Peyer's patch (tissue), 4 donors: Measurements from ENCODE around the gene TBC1D9B.

Experiments used
- CTCF ChIP-seq, 6 experiments: fragments of 450-650 bp in 4 of 6; fragments of 200-600 bp in 2 of 6; sonication (generic) in 1 of 6; IDR thresholded peaks; one replicate each; pipeline ENCODE4 v1.5.1; 2017 to 2019; ENCODE audit warnings: antibody characterized with exemption in 6 of 6, mild to moderate bottlenecking in 3 of 6, moderate library complexity in 1 of 6
- POLR2A ChIP-seq, 2 donors: fragments of 450-650 bp; IDR thresholded peaks; one replicate each; pipeline ENCODE4 v1.5.1; 2017; ENCODE audit warnings: antibody characterized with exemption in 2 of 2, mild to moderate bottlenecking in 2 of 2, moderate library complexity in 2 of 2

GRCh38 chr5:179828756-179829421 is 78.8 kb downstream of the TBC1D9B start:
- TF ChIP-seq CTCF (IDR thresholded peaks at IDR 0.05): no peak
- TF ChIP-seq POLR2A (IDR thresholded peaks at IDR 0.05): no peak
